Stimulated activated CD4-positive, alpha-beta T cell treated with anti-CD3 and anti-CD28 coated beads, Interleukin-15, amount 100 ng/mL, for 24 hours (primary cell): Measurements from ENCODE around the gene ARMC2.
"Not testable (repeated sequence)": the region's sequence is repeated elsewhere in the genome, so short reads cannot be mapped to it uniquely, and the experiment has no call there.

Source experiments
- DNase-seq: peaks from one replicate; pipeline ENCODE4 v3.0.0-alpha.2; 2020

ARMC2 gene

DNA sequence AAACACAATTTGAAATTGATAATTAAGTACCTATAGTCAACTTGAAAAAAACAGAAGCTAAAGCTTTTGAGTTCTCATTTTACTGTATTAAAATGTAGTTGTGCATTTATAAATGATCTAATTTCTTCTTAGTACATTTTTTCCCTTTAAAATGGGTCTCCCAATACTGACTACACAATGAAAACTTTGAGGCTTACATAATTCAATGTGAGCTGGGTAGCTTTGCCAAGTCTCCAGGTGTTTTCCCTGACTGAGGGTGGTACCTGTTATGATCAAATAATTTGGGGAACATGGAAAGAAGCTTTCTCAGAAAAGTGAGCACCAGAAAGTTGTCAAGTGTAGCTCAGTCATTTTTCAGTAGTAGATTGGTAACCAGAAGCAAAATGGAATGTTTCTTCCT is 74.3 kb downstream of the ARMC2 start:
- DNase-seq, result no peak

DNA sequence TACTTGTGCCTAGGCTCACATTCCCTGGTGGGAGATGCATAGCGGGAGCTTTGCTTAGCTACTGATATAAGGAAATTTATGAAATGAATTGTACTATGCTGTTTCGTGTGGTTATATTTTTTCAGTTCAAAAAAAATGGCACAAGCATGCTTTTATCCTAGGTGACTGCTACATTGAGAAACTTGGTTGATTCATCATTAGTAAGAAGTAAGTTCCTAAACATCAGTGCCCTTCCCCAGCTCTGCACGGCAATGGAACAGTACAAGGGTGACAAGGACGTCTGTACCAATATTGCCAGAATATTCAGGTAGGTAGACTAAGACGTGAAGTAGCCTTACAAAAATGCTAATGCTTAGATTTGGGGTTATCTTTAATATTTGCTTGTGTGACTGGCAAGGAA is 79.7 kb downstream of the ARMC2 start:
- DNase-seq, result no peak

DNA sequence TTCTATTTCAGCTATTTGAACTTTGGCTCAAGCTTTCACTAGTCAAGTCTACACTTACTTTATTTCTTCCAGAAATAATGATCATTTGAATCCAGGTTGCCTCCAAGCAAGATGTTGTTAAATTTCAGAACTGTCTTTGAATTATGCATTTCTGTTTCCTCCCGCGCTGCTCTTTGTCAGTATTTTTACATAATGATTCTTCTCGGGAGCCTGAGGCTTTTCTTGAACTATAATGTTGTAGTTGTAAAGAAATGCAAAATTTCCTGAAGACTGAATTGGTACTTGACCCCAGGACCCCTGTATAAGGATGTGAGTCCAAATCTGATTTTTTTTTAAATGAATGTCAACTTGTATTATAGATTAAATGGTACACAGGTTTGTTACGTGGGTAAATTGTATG is 80.4 kb downstream of the ARMC2 start:
- no peak for DNase-seq

GRCh38 chr6:108931090-108931489 is 82.9 kb downstream of the ARMC2 start:
- DNase-seq, result not testable (repeated sequence)

DNA sequence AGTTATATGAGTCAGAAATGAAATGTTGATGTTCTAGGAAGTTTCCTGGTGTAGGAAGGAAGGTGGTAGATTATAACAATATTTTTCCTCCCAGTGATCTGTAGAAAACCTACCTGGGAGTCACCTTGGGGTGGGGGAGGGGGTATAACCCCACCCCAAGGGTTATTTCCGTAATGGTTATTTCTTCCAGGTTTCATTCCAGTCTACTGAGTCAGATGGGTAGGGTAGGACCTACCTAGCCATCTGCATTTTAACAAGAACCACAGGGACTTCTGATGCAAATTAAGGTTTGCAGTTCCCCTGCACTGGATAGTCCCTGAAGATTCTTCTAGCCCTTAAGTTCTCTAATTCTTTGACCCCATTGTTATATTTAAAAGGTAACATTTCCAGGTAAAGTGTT is 88.9 kb downstream of the ARMC2 start:
- no peak for DNase-seq

GRCh38 chr6:108940741-108941140 is 92.5 kb downstream of the ARMC2 start:
- no peak for DNase-seq

GRCh38 chr6:108941281-108941680 is 93.1 kb downstream of the ARMC2 start:
- DNase-seq, result no peak

DNA sequence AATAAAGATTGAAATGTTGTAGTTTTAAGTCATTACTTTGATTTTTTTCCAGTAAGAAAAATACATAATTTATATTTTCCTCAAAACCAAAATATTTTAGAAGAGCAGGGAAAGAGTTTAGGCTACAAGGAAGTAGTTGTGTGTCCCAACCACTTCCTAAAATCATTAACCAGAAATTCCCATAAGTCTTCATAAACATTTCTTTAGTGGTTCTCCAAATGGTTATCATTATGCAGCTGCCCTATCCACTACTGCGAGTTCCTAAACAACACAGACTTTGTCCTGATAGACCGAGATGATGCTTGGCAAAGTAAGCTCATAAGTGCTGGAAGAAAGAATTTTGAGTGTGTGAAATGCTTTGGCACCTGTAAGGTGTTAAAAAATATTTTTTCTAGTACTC is 93.6 kb downstream of the ARMC2 start:
- DNase-seq, result no peak

GRCh38 chr6:108942556-108943492 is 94.6 kb downstream of the ARMC2 start:
- peak; percentile 65 for DNase-seq

DNA sequence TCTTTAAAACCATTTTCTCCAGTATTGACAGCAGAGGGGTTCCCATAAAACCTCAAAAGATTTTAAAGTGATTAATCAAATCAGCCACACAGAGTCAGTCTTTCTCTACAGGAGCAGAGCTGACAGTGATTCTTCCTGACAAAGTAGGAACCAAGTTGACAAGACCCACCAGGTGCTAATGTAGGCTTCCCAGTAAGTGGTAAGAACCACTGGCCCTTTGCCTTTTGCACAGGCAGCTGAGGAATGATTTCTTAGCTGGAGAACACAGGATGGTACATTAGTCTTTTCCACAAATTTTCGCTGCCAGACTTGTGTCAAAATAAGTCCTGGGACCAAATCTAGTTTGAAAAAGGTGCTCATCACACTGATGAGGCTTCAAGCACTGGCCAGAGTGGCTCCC is 95.8 kb downstream of the ARMC2 start:
- no peak for DNase-seq

- DNase-seq, result no peak
Measured at GRCh38 chr6:108944707-108945680, 96.8 kb downstream of the ARMC2 start.

DNA sequence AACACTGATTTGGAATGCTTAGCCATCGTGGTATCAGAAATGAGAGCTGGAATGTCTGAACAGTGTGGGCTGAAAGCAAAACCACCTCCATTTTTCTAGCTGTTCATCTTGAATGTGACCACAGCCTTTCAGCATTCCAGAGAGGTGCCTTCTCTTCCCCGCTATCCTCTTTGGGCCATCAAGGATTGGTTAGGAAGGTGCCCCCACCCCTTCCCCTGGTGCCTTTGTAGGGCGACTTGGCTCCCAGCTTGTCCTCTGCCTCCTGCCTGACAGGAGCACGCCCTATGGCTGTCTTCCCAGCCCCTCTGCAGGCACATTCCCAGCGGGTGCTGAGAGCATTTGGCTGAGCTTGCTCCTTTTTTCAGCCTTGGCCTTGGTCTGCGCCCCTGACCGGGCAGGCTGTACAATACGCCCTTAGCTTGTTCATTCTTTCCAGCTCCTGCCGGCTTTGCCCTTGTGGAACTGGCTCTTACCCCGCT is 97.5 kb downstream of the ARMC2 start:
- DNase-seq, result no peak

GRCh38 chr6:108946695-108947094 is 98.5 kb downstream of the ARMC2 start:
- no peak for DNase-seq

DNA sequence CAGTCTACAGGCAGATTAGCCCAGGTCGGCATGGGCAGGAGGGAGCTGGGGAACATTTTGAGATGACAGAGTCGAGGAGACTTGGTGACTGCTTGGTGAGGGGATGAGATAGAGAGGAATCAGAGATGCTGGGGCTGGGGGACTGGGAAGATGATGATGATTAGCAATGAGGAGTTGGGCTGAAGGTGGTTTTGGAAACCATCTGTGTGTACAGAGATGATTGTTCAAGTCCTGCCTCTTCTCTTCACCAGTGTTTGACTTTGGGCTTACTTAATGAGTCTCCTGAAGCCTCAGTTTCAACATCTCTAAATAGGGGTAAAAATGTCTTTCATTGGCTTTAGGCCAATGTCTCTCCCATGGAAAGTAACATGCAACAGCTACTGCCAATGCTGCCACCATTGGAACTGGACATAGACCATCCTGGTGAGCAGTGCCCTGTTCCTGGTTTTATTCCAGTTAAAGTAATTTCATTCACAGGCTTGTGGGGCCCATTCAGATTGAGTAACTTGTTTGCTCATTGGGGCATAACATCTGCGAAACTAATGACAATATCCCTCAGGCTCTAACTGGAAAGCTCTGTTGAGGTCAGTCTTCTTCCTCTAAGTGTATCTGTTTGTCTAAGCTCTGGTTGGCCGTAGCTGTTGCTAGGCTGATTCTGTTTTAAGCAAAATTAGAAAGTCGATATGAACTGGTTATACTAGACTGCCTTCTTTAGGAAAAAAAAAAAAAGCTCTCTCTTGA is 99.1 kb downstream of the ARMC2 start:
- DNase-seq, result no peak

- DNase-seq, result no peak
Measured at GRCh38 chr6:108948181-108948661, 100.0 kb downstream of the ARMC2 start.

GRCh38 chr6:108951351-108951953 is 103.2 kb downstream of the ARMC2 start:
- no peak for DNase-seq

DNA sequence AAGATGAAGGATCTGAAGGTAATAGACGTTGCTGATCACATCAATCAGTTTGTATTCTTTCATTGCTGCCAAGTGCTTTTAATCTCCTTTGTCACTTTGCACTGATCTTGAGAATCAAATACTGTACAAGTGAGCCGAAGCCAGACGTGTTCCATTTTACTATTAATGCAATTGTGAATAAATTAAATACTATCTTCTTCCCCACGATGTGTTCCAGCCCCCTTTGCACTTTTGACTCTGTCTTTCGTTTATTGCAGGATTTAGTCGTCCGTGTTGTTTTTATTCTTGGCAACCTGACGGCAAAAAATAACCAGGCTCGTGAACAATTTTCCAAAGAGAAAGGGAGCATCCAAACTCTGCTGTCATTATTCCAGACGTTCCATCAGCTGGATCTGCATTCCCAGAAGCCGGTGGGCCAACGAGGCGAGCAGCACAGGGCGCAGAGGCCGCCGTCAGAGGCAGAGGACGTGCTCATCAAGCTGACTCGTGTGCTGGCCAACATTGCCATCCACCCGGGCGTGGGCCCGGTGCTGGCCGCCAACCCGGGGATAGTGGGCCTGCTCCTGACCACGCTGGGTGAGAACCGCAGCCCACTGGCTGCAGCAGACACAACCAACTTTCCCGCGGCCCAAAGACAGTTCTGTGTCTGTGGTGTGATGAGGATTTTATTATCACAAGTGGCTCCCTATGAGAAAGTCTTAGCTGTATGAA is 104.7 kb downstream of the ARMC2 start:
- no peak for DNase-seq

DNA sequence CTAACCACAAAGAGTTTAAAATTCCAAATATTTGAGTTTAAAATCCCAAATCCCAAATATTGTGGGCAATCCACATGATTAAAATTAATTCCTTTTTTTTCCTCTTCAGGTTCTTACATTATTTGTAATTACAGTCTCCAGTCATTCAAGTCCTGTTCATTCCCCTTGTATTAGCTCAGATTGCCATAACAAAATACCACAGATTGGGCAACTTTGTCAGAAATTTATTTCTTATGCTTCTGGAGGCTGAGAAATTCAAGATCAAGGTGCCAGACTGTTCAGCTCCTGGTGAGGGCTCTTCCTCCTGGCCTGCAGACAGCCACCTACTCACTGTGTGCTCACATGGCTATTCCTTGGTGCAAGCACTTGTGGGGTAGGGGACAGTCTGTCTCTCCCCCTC is 105.5 kb downstream of the ARMC2 start:
- no peak for DNase-seq

GRCh38 chr6:108955329-108955949 is 107.2 kb downstream of the ARMC2 start:
- DNase-seq, result no peak

GRCh38 chr6:108957221-108957620 is 109.0 kb downstream of the ARMC2 start:
- no peak for DNase-seq
